Stimulated activated CD4-positive, alpha-beta T cell treated with anti-CD3 and anti-CD28 coated beads, Interleukin-1b, Interleukin-23, amount 100 ng/mL, for 24 hours (primary cell): Measurements from ENCODE around the gene OR10P1.
"Not testable (repeated sequence)": the region's sequence is repeated elsewhere in the genome, so short reads cannot be mapped to it uniquely, and the experiment has no call there.

Experiments used
- DNase-seq, 4 experiments: peaks; one replicate each; pipeline ENCODE4 v3.0.0-alpha.2; 2020; ENCODE audit warnings: low read depth in 4 of 4, low spot score in 1 of 4

OR10P1 gene

GRCh38 chr12:55650620-55651298 lies 14.1 kb downstream of the OR10P1 start:
- not testable (repeated sequence) for DNase-seq

DNA sequence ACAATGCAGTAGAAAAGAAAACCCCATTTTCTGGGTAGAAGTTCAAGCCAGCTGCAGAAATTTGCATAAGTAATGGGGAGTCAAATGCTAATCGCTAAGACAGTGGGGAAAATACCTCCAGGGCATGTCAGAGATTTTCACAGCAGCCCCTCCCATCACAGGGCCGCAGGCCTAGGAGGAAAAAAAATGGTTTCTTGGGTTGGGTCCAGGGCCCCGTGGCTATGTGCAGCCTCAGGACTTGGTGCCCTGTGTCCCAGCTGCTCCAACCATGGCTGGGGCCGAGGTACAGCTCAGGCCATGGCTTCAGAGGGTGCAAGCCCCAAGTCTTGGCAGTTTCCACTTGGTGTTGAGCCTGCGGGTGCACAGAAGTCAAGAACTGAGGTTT lies 14.6 kb downstream of the OR10P1 start:
- no peak for DNase-seq

DNA sequence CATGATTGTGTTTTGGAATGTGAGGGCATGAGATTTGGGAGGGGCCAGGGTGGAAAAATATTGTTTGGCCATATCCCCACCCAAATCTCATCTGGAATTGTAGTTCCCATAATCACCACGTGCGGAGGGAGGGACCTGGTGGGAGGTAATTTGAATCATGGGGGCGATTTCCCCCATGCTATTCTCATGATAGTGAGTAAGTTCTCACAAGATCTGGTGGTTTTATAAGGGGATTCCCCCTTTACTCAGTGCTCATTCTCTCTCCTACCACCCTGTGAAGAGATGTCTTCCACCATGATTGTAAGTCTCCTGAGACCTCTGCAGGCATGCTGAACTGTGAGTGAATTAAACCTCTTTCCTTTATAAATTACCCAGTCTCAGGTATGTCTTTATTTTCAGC lies 15.7 kb downstream of the OR10P1 start:
- DNase-seq: no peak

DNA sequence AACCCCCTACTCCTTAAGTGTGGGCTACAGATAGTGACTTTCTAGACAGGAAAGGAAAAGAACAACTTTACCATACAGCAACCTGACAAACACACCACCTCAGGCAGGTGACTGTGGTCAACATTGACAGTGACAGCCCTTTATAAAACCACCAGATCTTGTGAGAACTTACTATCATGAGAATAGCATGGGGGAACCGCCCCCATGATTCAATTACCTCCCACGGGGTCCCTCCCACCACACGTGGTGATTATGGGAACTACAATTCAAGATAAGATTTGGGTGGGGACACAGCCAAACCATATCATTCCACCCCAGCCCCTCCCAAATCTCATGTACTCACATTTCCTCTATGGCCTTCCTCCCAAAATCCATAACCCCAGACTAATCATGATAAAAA lies 16.3 kb downstream of the OR10P1 start:
- DNase-seq: no peak

GRCh38 chr12:55654511-55655214 lies 18.0 kb downstream of the OR10P1 start:
- no peak for DNase-seq

DNA sequence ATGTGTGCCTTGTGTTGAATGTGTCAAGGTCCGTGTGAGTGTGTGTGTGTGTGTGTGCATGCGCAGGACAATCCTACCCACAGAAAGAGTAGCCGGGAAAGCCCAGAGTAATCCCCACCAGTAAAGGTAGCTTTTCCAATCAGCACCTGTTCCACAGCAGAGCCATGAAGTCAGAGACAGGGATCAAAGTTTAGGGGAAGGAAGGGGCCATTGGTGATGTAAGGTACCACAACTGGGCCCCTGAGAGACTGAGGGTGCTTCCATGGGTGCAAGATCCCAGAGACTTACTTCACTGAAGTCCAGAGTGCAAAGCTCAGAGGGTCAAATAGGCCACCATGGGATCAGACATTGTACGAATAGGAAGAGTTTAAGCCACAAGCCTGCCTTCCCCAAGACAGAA lies 20.5 kb downstream of the OR10P1 start:
- no peak for DNase-seq

GRCh38 chr12:55658212-55658611 lies 21.5 kb downstream of the OR10P1 start:
- no peak for DNase-seq

- no peak for DNase-seq
Observed at GRCh38 chr12:55658635-55659391, 22.1 kb downstream of the OR10P1 start.

DNA sequence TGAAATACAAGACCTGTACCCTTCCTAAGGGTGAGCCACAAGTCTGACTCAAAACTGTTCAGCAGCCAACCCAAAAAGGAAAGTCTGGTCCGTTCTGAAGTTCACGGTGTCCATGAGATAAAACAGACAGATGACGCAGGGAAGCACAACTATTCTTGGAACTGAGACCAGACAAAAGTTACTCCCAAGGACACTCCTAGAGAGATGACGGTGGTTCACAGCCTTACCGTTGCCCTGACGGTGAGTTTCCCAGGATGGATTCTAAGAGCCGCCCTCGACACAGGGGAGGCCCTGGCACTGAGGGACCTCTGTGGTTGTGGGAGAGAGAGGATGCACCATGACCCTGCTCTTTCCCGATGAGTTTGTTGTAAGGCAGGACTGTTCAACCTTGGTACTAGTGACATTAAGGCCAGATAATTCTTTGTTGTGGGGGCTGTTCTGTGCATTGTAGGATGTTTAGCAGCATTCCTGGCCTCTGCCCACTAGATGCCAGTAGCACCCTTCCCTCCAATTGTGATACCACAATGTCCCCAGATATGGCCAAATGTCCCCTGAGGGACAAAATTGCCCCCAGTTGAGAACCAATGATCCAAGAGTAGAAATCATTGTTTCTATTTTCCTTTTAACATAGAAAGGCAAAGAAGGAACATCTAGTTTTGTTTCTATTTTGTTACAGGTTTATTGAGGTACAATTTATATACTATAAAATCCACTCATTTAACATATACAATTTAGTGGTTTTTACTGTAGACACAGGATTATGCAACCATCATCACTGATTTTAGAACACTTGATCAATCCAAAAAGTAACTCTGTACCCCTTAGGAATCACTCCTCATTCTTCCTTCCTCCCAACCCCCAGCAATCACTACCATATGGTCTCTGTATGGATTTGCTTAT lies 23.0 kb downstream of the OR10P1 start:
- no peak for DNase-seq

DNA sequence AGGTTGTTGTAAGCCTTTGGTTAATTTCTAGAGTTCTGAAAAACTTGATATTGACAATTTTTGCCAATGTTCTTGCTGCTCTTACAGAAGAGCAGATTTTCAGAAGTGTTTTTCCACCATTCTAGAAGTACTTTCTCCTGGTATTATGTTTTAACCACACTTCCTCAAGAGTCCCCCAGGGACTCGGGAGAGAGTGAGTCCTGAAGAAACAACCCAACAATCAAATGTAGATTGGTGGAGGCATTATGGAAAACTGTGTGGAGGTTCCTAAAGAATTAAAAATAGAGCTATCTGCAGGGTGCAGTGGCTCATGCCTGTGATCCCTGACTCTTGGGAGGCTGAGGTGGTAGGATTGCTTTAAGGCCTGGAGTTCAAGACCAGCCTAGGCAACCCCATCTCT lies 26.7 kb downstream of the OR10P1 start:
- no peak for DNase-seq

DNA sequence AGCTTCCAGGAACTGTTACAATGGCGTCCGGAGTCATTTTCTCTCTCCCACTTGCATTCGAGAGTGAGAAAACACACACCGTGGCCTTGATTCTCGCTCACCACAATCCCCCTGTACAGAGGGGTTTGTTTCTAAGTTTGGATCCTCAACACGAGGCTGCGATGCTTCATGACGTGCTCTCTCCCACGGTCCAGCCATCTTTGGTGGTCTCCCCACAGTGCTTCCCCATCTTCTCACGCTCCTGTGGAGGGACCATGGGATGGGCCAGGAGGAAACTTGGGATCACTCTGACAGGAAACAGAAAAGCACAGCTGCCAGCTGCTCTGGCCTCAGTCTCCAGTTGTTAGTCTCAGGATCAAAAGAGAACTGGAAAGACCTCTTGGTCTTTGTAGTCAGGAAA lies 28.1 kb downstream of the OR10P1 start:
- no peak for DNase-seq

DNA sequence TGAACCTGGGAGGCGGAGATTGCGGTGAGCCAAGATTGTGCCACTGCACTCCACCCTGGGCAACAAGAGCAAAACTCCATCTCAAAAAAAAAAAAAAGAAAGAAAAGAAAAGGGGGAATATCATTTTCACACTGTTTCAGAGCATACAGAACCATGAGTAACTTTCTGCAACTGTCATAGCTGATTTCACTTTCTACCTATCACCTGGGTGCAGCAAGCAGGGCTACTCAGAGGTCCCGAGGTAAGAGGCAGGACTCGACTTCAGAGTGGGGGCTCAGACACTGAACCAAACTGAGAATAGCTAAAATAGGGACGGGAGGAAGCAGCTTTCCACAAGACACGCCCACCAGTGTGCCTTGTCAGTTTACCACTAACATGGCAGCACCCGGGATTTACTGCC lies 29.8 kb downstream of the OR10P1 start:
- no peak for DNase-seq

GRCh38 chr12:55670276-55670675 lies 33.6 kb downstream of the OR10P1 start:
- no peak for DNase-seq

- DNase-seq: no peak
Observed at GRCh38 chr12:55671746-55672145, 35.1 kb downstream of the OR10P1 start.

- no peak for DNase-seq
Observed at GRCh38 chr12:55673638-55674037, 36.9 kb downstream of the OR10P1 start.

DNA sequence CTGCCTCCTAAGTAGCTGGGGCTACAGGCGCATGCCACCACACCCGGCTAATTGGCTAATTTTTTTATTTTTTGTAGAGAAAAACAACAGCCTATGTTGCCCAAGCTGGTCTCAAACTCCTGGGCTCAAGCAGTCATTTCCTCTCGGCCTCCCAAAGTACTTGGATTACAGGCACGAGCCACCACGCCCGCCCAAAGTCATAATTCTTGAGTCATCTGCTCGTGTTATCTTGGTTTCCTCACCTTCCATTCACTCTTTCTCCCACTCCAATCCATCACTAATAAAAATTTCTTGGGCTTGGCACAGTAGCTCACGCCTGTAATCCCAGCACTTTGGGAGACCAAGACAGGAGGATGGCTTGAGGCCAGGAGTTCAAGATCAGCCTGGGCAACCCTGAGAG lies 39.0 kb downstream of the OR10P1 start:
- DNase-seq: no peak

DNA sequence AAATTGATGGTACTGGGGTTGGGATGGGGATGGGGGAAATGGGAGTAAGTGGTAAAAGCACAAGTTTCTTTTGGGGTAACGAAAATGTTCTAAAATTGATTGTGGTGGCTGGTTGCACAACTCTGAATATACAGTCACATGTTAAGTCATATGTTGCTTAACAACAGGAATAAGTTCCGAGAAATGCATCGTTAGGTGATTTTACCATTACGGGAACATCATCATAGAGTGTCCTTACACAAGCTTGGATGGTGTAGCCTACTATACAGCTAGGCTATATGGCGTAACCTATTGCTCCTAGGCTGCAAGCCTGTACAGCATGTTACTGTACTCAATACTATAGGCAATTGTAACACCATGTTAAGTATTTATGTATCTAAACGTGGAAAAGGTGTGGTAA lies 40.0 kb downstream of the OR10P1 start:
- DNase-seq: no peak

DNA sequence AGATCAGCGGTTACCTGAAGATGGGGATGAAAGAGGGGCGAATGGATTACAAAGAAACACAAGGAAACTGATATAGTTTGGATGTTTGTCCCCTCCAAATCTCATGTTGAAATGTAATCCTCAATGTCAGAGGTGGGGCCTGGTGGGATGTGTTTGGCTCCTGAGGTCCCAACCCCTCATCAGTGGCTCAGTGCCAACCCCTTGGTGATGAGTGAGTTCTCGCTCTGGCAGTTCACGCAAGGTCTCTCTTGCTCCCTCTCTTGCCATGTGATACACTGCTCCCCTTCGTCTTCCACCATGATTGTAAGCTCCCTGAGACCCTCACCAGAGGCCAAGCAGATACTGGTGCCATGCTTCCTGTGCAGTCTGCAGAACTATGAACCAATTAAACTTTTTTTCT lies 43.0 kb downstream of the OR10P1 start:
- DNase-seq: no peak

DNA sequence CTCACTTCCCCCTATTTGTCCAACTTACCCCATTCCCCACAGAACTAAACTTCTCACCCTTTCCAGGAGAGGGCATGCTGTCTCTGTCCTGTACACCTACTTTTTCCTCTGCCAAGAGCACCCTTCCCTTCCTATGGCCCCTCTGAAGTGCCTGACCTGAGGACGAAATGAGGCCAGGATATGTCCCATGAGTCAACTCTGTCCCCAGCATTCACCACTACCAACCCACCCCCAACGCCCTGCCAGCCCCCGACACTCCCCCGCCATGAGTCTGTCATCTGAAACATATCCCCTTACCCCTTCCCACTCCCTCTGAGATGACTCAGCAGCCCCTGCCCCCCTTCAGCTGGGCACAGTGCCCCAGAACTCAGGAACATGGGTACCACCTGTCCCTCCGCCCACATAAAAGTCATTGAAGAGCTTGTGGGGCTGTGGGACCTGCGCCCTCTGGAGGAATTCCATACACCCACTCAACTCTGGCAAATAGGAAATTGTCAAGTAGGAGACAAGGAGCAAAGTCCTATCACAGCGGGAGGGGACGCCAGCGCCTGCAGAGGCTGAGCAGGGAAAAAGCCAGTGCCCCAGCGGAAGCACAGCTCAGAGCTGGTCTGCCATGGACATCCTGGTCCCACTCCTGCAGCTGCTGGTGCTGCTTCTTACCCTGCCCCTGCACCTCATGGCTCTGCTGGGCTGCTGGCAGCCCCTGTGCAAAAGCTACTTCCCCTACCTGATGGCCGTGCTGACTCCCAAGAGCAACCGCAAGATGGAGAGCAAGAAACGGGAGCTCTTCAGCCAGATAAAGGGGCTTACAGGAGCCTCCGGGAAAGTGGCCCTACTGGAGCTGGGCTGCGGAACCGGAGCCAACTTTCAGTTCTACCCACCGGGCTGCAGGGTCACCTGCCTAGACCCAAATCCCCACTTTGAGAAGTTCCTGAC lies 44.7 kb downstream of the OR10P1 start:
- no peak for DNase-seq

- DNase-seq: no peak
Observed at GRCh38 chr12:55682087-55682796, 45.5 kb downstream of the OR10P1 start.
